Skeletal muscle satellite cell (primary cell): ENCODE results near the gene PLCB3.
A peak's percentile ranks its signal among the peaks of the same experiment; 100 is the strongest.

ENCODE experiments used
- H3K27me3 ChIP-seq: 2 replicates; pipeline ENCODE4 v1.7.0; 2013; ENCODE audit warnings: low read length; ENCODE audit not compliant: control insufficient read depth, insufficient read depth
- H3K36me3 ChIP-seq: 2 replicates; pipeline ENCODE4 v1.7.0; 2013; ENCODE audit warnings: mild to moderate bottlenecking, control low read depth, low read length; ENCODE audit not compliant: insufficient read depth
- H3K4me1 ChIP-seq: 2 replicates; pipeline ENCODE4 v1.7.0; 2013; ENCODE audit warnings: low read length; ENCODE audit not compliant: control insufficient read depth, insufficient read depth
- H3K4me2 ChIP-seq: 2 replicates; pipeline ENCODE4 v1.7.0; 2013; ENCODE audit warnings: mild to moderate bottlenecking, low read length
- H3K4me3 ChIP-seq: 2 replicates; pipeline ENCODE4 v1.7.0; 2013; ENCODE audit warnings: low read length
- H3K9ac ChIP-seq: 2 replicates; pipeline ENCODE4 v1.7.0; 2013; ENCODE audit warnings: mild to moderate bottlenecking, low read depth, low read length, moderate library complexity
- H3K9me3 ChIP-seq: replicated peaks from 2 replicates; pipeline ENCODE4 v1.7.0; 2013; ENCODE audit warnings: mild to moderate bottlenecking, control low read depth, low read length

The PLCB3 gene

GRCh38 chr11:64248578-64248977 is 2.8 kb upstream of the PLCB3 start:
- no peak overlapping the region for H3K9ac ChIP-seq

GRCh38 chr11:64249038-64249437 is 2.3 kb upstream of the PLCB3 start:
- Histone ChIP-seq H3K9ac (no peak overlapping the region), H3K4me3 (no peak overlapping the region), H3K36me3 (peaks cover 8% of the 10 kb centered on the region), H3K9me3 (no peaks in the 10 kb centered on the region), H3K4me1 (peaks cover 38% of the 10 kb centered on the region), H3K4me2 (no peak overlapping the region), H3K27me3 (no peaks in the 10 kb centered on the region)

More at GRCh38 chr11:64248578-64248977, 2.8 kb upstream of the PLCB3 start:
- Histone ChIP-seq H3K4me2 (no peak overlapping the region), H3K36me3 (peaks cover 10% of the 10 kb centered on the region), H3K4me1 (peaks cover 40% of the 10 kb centered on the region), H3K27me3 (no peaks in the 10 kb centered on the region), H3K4me3 (no peak overlapping the region), H3K9me3 (no peaks in the 10 kb centered on the region)

- Histone ChIP-seq H3K4me2 (no peak overlapping the region), H3K4me3 (no peak overlapping the region), H3K9me3 (no peaks in the 10 kb centered on the region), H3K9ac (no peak overlapping the region), H3K36me3 (peaks cover 12% of the 10 kb centered on the region), H3K27me3 (no peaks in the 10 kb centered on the region), H3K4me1 (peaks cover 34% of the 10 kb centered on the region)
Observed at GRCh38 chr11:64249563-64250414, 1.5 kb upstream of the PLCB3 start.

GRCh38 chr11:64250415-64251015 is 815 bp upstream of the PLCB3 start:
- H3K27me3 ChIP-seq = no peaks in the 10 kb centered on the region
- H3K9me3 ChIP-seq = no peaks in the 10 kb centered on the region
- peaks cover 15% of the 10 kb centered on the region for H3K36me3 ChIP-seq
- H3K9ac ChIP-seq = peak overlapping the region; percentile 62
- peak overlapping the region; percentile 92 for H3K4me3 ChIP-seq
- H3K4me1 ChIP-seq = peaks cover 28% of the 10 kb centered on the region
- H3K4me2 ChIP-seq = peak overlapping the region; percentile 88

DNA sequence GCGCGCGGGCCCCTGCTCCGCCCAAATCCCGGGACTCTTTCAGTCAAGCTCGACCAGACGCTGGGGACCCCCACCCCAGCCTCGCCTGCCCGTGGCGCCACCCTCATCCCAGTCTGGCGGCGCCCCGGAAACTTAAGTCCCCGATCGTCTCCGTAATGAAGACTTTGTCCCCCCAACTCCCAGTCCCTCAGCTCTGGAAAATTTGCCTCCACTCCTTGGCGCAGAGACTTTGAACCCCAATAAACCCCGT is 348 bp downstream of the PLCB3 start:
- H3K27me3 ChIP-seq = no peaks in the 10 kb centered on the region
- H3K36me3 ChIP-seq = peaks cover 27% of the 10 kb centered on the region
- peak overlapping the region; percentile 88 for H3K4me2 ChIP-seq
- H3K4me1 ChIP-seq = peaks cover 28% of the 10 kb centered on the region
- H3K4me3 ChIP-seq = peak overlapping the region; percentile 92
- peak overlapping the region; percentile 93 for H3K9ac ChIP-seq
- H3K9me3 ChIP-seq = no peaks in the 10 kb centered on the region

DNA sequence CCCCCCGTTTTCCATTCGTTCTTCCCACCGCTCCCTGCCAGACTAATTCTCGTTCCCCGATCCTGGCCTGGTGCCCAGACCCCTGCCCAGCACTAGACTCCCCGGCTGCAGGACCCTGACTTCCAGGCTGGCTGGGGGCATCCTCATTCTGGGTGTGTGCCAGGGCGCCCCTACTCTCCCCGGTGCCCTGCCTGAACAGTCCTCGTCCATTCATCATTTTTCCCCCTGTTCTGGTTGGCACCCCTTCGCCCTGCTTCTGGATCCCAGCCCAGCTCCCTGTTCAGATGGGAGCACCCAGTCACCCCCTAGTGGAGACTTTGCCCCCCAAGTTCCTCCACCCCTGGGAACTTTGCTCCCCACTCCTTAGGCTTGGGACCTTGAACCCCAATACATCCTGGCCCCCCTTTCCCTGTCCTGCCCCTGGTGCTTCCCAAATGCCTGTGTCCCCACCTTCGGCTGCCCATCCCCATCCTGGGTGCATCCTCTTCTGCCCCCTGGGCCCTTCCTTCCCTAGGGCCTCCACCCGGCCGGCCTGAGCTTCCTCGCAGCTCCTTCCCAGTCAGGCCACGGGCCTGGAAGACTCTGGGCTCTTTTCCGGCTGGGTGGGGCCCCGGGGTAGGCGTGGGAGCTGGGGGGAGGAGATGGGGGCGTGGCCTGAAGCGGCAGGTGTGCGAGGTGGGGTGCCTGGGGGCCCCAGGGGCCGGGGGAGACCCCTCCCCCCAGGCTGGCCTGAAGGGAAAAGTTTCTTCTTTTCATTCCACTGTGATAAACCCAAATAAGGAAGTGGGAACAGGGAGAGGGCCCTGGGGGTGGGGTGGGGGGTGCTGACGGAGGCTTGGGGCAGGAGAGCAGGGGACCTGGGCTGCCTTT is 908 bp downstream of the PLCB3 start:
- peak overlapping the region; percentile 92 for H3K4me3 ChIP-seq
- H3K9ac ChIP-seq = peak overlapping the region; percentile 93
- peaks cover 24% of the 10 kb centered on the region for H3K4me1 ChIP-seq
- H3K4me2 ChIP-seq = peak overlapping the region; percentile 88
- H3K27me3 ChIP-seq = no peaks in the 10 kb centered on the region
- no peaks in the 10 kb centered on the region for H3K9me3 ChIP-seq
- peaks cover 30% of the 10 kb centered on the region for H3K36me3 ChIP-seq

GRCh38 chr11:64253043-64253442 is 1.7 kb downstream of the PLCB3 start:
- peak overlapping the region; percentile 92 for H3K4me3 ChIP-seq
- peaks cover 18% of the 10 kb centered on the region for H3K4me1 ChIP-seq
- H3K9ac ChIP-seq = peak overlapping the region; percentile 93

DNA sequence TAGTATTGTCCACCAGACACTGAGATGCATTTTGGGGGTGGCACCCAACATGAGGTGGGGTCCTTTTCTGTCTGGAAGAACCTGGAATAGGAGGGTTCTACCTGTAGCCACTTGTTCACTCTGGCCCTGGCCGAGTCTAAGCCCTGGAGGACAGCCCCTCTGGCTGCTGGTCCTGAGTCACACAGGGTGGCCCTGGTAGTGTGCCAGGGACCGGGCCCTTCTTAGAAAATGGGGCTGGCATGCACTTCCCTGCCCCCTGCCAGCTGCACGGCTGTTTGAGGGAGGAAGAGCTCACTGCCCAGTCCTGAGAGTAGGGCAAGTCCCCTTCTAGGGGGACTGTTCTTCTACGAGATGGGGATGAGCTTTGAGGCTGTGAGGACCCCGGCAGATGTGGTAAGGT is 2.2 kb downstream of the PLCB3 start:
- Histone ChIP-seq H3K9ac (peak overlapping the region; percentile 32), H3K4me1 (peaks cover 18% of the 10 kb centered on the region), H3K9me3 (no peaks in the 10 kb centered on the region), H3K36me3 (peaks cover 38% of the 10 kb centered on the region), H3K4me2 (peak overlapping the region; percentile 88), H3K27me3 (no peaks in the 10 kb centered on the region), H3K4me3 (peak overlapping the region; percentile 92)

More at GRCh38 chr11:64253043-64253442, 1.7 kb downstream of the PLCB3 start:
- H3K36me3 ChIP-seq = peaks cover 34% of the 10 kb centered on the region
- H3K9me3 ChIP-seq = no peaks in the 10 kb centered on the region
- no peaks in the 10 kb centered on the region for H3K27me3 ChIP-seq
- peak overlapping the region; percentile 88 for H3K4me2 ChIP-seq

DNA sequence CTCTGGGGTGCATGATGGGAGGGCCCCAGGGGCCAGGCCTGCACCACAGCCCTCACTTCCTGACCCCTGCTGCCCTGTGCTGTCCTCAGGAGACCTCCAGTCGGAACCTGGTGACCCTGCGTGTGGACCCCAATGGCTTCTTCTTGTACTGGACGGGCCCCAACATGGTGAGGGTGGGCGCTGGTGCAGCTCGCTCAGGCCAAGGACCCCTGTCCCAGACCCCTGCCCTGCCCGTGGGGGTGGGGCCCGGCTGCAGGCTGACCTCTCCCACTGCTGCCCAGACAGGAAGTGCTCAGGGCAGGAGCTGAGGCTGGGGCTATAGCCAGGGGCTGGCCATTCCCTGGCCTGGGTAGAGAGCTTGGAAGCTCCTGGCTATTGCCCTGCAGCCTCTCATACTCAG is 3.0 kb downstream of the PLCB3 start:
- H3K4me1 ChIP-seq = peaks cover 18% of the 10 kb centered on the region
- no peaks in the 10 kb centered on the region for H3K9me3 ChIP-seq
- no peaks in the 10 kb centered on the region for H3K27me3 ChIP-seq
- H3K9ac ChIP-seq = no peak overlapping the region
- peaks cover 47% of the 10 kb centered on the region for H3K36me3 ChIP-seq
- no peak overlapping the region for H3K4me2 ChIP-seq
- no peak overlapping the region for H3K4me3 ChIP-seq

GRCh38 chr11:64255135-64256128 is 4.1 kb downstream of the PLCB3 start:
- Histone ChIP-seq H3K9ac (no peak overlapping the region), H3K4me3 (no peak overlapping the region), H3K27me3 (no peaks in the 10 kb centered on the region), H3K36me3 (peaks cover 58% of the 10 kb centered on the region), H3K4me1 (peaks cover 18% of the 10 kb centered on the region), H3K4me2 (no peak overlapping the region), H3K9me3 (no peaks in the 10 kb centered on the region)
